Heart left ventricle (tissue), 16 donors: ENCODE data around the gene RAMP2. TPM values are rescaled to one million over a fixed set of nuclear protein-coding genes. Genes with fewer than 3 reads are reported as not detected.

Experiments
- ATAC-seq, 4 donors: fragments of 200-7000 bp; cut with Tn5 transposase; one replicate each; pipeline ENCODE4 v1.9.1; 2020 to 2022; ENCODE audit warnings: moderate library complexity in 4 of 4, mild to moderate bottlenecking in 3 of 4, moderate number of reproducible peaks in 1 of 4
- DNase-seq, 5 donors: peaks; one replicate each; pipeline ENCODE4 v3.0.0-alpha.2; 2020
- H3K27ac ChIP-seq, 12 donors: fragments of 200-600 bp; sonication (generic) in 4 of 12; one replicate each; pipeline versions ENCODE4 v1.5.0 to v1.8.0; 2016 to 2022; ENCODE audit warnings: mild to moderate bottlenecking in 2 of 12
- H3K27me3 ChIP-seq, 9 donors: fragments of 200-600 bp; sonication (generic) in 2 of 9; one replicate each; pipeline versions ENCODE4 v1.5.1 to v1.8.0; 2016 to 2022; ENCODE audit warnings: mild to moderate bottlenecking in 3 of 9
- H3K36me3 ChIP-seq, 9 donors: fragments of 200-600 bp; sonication (generic) in 2 of 9; one replicate each; pipeline versions ENCODE4 v1.5.0 to v1.8.0; 2018 to 2022; ENCODE audit warnings: mild to moderate bottlenecking in 2 of 9
- H3K4me1 ChIP-seq, 12 donors: fragments of 200-600 bp; sonication (generic) in 4 of 12; one replicate each; pipeline versions ENCODE4 v1.5.0 to v1.8.0; 2016 to 2022; ENCODE audit warnings: mild to moderate bottlenecking in 3 of 12
- H3K4me3 ChIP-seq, 12 donors: fragments of 200-600 bp; sonication (generic) in 4 of 12; one replicate each; pipeline versions ENCODE4 v1.5.0 to v1.8.0; 2017 to 2022; ENCODE audit warnings: mild to moderate bottlenecking in 9 of 12, moderate library complexity in 4 of 12
- H3K9me3 ChIP-seq, 12 donors: fragments of 200-600 bp; sonication (generic) in 4 of 12; one replicate each; pipeline versions ENCODE4 v1.5.0 to v1.8.0; 2016 to 2022; ENCODE audit warnings: mild to moderate bottlenecking in 1 of 12
- POLR2A ChIP-seq, 2 donors: fragments of 450-650 bp; IDR thresholded peaks; one replicate each; pipeline ENCODE4 v1.6.1; 2017; ENCODE audit warnings: antibody characterized with exemption in 2 of 2, mild to moderate bottlenecking in 2 of 2, moderate library complexity in 2 of 2
- WGBS, 4 donors: extraction: QIAGEN DNeasy Blood & Tissue Kit in 2 of 4; methylation state at CpG; one replicate each; pipeline versions ENCODE4 v1.1.5 to v1.1.7; 2013 to 2018; 5-methylcytosine and 5-hydroxymethylcytosine counted together
- intact Hi-C, 10 donors: fragments of 100-400 bp; cut with DNase I; formaldehyde crosslinking; loops; one replicate each; pipeline versions ENCODE4 v1.11.1 to v1.14.2; 2022
- polyA plus RNA-seq, 2 donors: library from polyadenylated mRNA; stranded (reverse); fragments of 200-250 nt; gene quantifications; one replicate each; pipeline ENCODE4 v1.2.3, GENCODE V29; 2013
- total RNA-seq, 9 donors: library from RNA; depleted of rRNA in 2 of 9; stranded (reverse); fragments of >200 nt in 2 of 9; fragmentation: NEBNext Ultra II Directional in 3 of 9; extraction: Animal tissue kit (Norgen Biotek cat#: 25700) in 3 of 9; gene quantifications; one replicate each; pipeline versions ENCODE4 v1.1.0 to v1.2.4, GENCODE V29; 2016 to 2023
- TF ChIP-seq, protein P1 (sequence below), 12 donors: fragments of 200-600 bp; sonication (generic) in 4 of 12; IDR thresholded peaks; one replicate each; pipeline versions ENCODE4 v1.5.0 to v1.8.0; 2018 to 2022; ENCODE audit warnings: antibody characterized with exemption in 12 of 12, mild to moderate bottlenecking in 5 of 12
- donor health status: ischemic (EF 13 %, LVEDD 7.1; RV severe dilation, severe dysfunction).
- donor health status: healthy with polysubstance abuse.
- donor health status: DM: no; HTN: yes; CAD: no.
- donor health status: DM: no; HTN: no; CAD: no.
- donor health status: ischemic (EF 25% LVEDD 6.9; RV normal size, moderate dysfunction).
- donor health status: ischemic (EF 25% LVEDD 5.7; RV mildly dilated, moderate dysfunction).
- donor health status: healthy.
- donor health status: DM: yes; HTN: yes; CAD: no.
- donor health status: ischemic (EF 35%, LVEDD 5.7; RV mildly dilated, moderate dysfunction).
- donor health status: nonischemic (EF 11% LVEDD 7.7; RV severe dilation, severe dysfunction).
- donor health status: DM: yes; HTN: yes; CAD: no.
- donor health status: PGD.
- donor health status: ischemic (EF 29% LVEDD 5.4; RV normal size, mild dysfunction).
- donor health status: nonischemic (EF 23%, LVEDD 6.1; RV moderate dilation, normal function).

Gene RAMP2
- total and polyA plus RNA-seq, 11 donors = 31.2 to 82.0 (median 39.7) TPM

GRCh38 chr17:42795061-42795460 is 34.0 kb downstream of the RAMP2 start:
- peaks cover 0 to 18% (median 4%) of the 10 kb centered on the region in 9 donors for H3K36me3 ChIP-seq
- no peak overlapping the region for H3K4me3 ChIP-seq
- DNase-seq = no peak
- ATAC-seq = no peak
- H3K9me3 ChIP-seq = no peaks in the 10 kb centered on the region
- H3K27me3 ChIP-seq = no peaks in the 10 kb centered on the region
- intact Hi-C loops = no loop called here
- WGBS, 4 donors = 66 to 78% (median 72%) methylated on average over 4 of the region's 4 CpGs
- no peak for TF ChIP-seq POLR2A (IDR thresholded peaks at IDR 0.05)
- TF ChIP-seq, protein P1, sequence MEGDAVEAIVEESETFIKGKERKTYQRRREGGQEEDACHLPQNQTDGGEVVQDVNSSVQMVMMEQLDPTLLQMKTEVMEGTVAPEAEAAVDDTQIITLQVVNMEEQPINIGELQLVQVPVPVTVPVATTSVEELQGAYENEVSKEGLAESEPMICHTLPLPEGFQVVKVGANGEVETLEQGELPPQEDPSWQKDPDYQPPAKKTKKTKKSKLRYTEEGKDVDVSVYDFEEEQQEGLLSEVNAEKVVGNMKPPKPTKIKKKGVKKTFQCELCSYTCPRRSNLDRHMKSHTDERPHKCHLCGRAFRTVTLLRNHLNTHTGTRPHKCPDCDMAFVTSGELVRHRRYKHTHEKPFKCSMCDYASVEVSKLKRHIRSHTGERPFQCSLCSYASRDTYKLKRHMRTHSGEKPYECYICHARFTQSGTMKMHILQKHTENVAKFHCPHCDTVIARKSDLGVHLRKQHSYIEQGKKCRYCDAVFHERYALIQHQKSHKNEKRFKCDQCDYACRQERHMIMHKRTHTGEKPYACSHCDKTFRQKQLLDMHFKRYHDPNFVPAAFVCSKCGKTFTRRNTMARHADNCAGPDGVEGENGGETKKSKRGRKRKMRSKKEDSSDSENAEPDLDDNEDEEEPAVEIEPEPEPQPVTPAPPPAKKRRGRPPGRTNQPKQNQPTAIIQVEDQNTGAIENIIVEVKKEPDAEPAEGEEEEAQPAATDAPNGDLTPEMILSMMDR (IDR thresholded peaks at IDR 0.05) = no peak
- no peak overlapping the region for H3K27ac ChIP-seq
- H3K4me1 ChIP-seq = peaks cover 3 to 25% (median 16%) of the 10 kb centered on the region in 12 donors

DNA sequence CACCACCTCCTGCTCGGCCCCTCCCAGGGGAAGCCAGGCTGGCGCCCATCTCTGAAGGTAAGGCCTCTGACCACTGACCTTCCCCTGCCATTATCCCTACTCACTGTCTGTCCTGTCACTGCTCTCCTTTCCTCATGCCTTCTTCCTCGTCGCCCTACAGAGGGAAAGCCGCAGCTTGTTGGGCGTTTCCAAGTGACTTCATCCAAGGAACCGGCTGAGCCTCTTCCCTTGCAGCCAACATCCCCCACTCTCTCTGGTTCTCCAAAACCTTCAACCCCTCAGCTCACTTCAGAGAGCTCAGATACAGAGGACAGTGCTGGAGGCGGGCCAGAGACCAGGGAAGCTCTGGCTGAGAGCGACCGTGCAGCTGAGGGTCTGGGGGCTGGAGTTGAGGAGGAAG is 34.4 kb downstream of the RAMP2 start:
- ATAC-seq (no peak), DNase-seq (no peak)
- H3K4me3 ChIP-seq = no peak overlapping the region
- H3K27me3 ChIP-seq = no peaks in the 10 kb centered on the region
- H3K4me1 ChIP-seq = peaks cover 3 to 25% (median 16%) of the 10 kb centered on the region in 12 donors
- WGBS, 4 donors = 86 to 91% (median 89%) methylated on average over 10 of the region's 10 CpGs
- H3K36me3 ChIP-seq = peaks cover 0 to 18% (median 4%) of the 10 kb centered on the region in 9 donors
- intact Hi-C loops = no loop called here
- no peak overlapping the region for H3K27ac ChIP-seq
- no peaks in the 10 kb centered on the region for H3K9me3 ChIP-seq
- no peak for TF ChIP-seq POLR2A (IDR thresholded peaks at IDR 0.05)
- TF ChIP-seq, protein P1 (IDR thresholded peaks at IDR 0.05) = no peak

GRCh38 chr17:42796066-42796758 is 35.2 kb downstream of the RAMP2 start:
- intact Hi-C loops = no loop called here
- Histone ChIP-seq H3K9me3 (no peaks in the 10 kb centered on the region), H3K4me1 (peaks cover 3 to 25% (median 16%) of the 10 kb centered on the region in 12 donors), H3K4me3 (no peak overlapping the region), H3K36me3 (peaks cover 0 to 18% (median 4%) of the 10 kb centered on the region in 9 donors), H3K27me3 (no peaks in the 10 kb centered on the region), H3K27ac (no peak overlapping the region)
- TF ChIP-seq, protein P1 (IDR thresholded peaks at IDR 0.05) = no peak
- TF ChIP-seq POLR2A (IDR thresholded peaks at IDR 0.05) = no peak
- no peak for DNase-seq
- no peak for ATAC-seq
- WGBS, 4 donors = 91 to 95% (median 92%) methylated on average over 18 of the region's 18 CpGs

DNA sequence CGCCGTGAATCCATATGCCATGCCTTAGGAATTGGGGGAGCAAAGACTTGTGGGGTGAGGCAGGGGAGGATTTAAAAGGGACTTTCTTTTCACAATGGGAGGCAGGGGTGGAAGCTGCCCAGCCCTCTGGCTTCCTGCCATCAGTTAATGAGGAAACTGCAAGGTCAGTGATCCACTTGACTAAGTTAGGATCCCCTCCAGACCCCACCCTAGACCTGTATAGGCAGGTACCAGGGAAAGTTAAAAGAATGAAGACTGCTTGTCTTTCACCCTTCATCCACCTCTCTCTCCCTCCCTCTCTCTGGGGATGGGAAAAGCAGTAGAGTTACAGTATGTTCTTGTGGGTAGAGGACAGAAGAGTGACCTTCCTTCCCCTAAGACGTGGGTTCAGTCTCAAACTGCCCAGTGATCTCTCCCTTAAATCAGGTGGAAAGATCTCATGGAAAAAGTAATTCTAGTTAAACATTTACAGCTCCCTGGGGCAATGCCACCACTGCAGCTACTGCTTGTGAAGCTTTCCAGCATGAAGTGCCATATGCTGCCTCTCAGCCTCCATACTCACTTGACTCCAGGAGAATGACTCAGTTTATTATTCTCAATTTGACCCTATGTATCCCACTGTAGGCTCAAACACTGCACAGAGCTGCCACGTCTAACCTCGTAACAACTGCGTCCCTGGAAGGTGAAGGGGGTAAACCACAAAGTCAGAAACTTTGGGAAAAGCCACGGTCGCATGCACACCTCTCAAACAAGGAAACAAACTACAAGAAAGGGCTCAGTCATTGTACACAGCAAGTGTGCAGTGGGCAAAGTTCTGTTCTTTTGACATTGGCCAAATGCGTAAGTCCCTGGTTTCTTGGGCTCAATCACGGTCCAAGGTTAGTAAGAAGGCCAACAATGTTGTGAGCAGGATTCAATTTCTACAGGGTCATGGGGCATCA is 36.3 kb downstream of the RAMP2 start:
- no peak for DNase-seq
- 78 to 90% (median 84%) methylated on average over 10 of the region's 10 CpGs for WGBS, 4 donors
- intact Hi-C loops = no loop called here
- peak overlapping the region in 4 of 12 donors; percentile 80 to 89 (median 88) for H3K27ac ChIP-seq
- H3K4me3 ChIP-seq = peak overlapping the region in 11 of 12 donors; percentile 71 to 96 (median 90)
- no peaks in the 10 kb centered on the region for H3K9me3 ChIP-seq
- H3K4me1 ChIP-seq = peaks cover 3 to 25% (median 16%) of the 10 kb centered on the region in 12 donors
- no peaks in the 10 kb centered on the region for H3K27me3 ChIP-seq
- peaks cover 0 to 18% (median 4%) of the 10 kb centered on the region in 9 donors for H3K36me3 ChIP-seq
- no peak for TF ChIP-seq POLR2A (IDR thresholded peaks at IDR 0.05)
- TF ChIP-seq, protein P1 (IDR thresholded peaks at IDR 0.05) = no peak
- no peak for ATAC-seq
